GM19035 (cell line): ENCODE results near the gene SIK2.

Experiments used
- ATAC-seq: cut with Tn5 transposase; IDR thresholded peaks from one replicate; pipeline ENCODE4 v1.9.1; 2021; ENCODE audit not compliant: unreplicated experiment

SIK2 gene

GRCh38 chr11:111727431-111727830, 125.2 kb downstream of the SIK2 start:
- ATAC-seq: no peak

- ATAC-seq: no peak
These were observed 127.0 kb downstream of the SIK2 start for GRCh38 chr11:111729071-111729830.

GRCh38 chr11:111729831-111730311, 127.6 kb downstream of the SIK2 start:
- no peak for ATAC-seq

GRCh38 chr11:111730871-111731591, 128.8 kb downstream of the SIK2 start:
- no peak for ATAC-seq

GRCh38 chr11:111731821-111732220, 129.6 kb downstream of the SIK2 start:
- ATAC-seq: no peak

- ATAC-seq: no peak
These were observed 130.8 kb downstream of the SIK2 start for GRCh38 chr11:111733016-111733415.

GRCh38 chr11:111733611-111734088, 131.4 kb downstream of the SIK2 start:
- no peak for ATAC-seq

GRCh38 chr11:111734101-111734953, 132.1 kb downstream of the SIK2 start:
- ATAC-seq: no peak

- no peak for ATAC-seq
These were observed 132.7 kb downstream of the SIK2 start for GRCh38 chr11:111734954-111735261.

GRCh38 chr11:111735262-111736116, 133.2 kb downstream of the SIK2 start:
- ATAC-seq: no peak

GRCh38 chr11:111736181-111736590, 133.9 kb downstream of the SIK2 start:
- no peak for ATAC-seq

GRCh38 chr11:111736621-111737443, 134.6 kb downstream of the SIK2 start:
- no peak for ATAC-seq

GRCh38 chr11:111737444-111738210, 135.4 kb downstream of the SIK2 start:
- no peak for ATAC-seq

GRCh38 chr11:111739299-111739698, 137.1 kb downstream of the SIK2 start:
- ATAC-seq: no peak

GRCh38 chr11:111741751-111742150, 139.5 kb downstream of the SIK2 start:
- no peak for ATAC-seq

GRCh38 chr11:111743700-111744099, 141.5 kb downstream of the SIK2 start:
- no peak for ATAC-seq

- no peak for ATAC-seq
These were observed 143.7 kb downstream of the SIK2 start for GRCh38 chr11:111745719-111746504.
